ENCODE data around the gene TMEM145.
A peak's percentile ranks its signal among the peaks of the same experiment; 100 is the strongest.

DNA sequence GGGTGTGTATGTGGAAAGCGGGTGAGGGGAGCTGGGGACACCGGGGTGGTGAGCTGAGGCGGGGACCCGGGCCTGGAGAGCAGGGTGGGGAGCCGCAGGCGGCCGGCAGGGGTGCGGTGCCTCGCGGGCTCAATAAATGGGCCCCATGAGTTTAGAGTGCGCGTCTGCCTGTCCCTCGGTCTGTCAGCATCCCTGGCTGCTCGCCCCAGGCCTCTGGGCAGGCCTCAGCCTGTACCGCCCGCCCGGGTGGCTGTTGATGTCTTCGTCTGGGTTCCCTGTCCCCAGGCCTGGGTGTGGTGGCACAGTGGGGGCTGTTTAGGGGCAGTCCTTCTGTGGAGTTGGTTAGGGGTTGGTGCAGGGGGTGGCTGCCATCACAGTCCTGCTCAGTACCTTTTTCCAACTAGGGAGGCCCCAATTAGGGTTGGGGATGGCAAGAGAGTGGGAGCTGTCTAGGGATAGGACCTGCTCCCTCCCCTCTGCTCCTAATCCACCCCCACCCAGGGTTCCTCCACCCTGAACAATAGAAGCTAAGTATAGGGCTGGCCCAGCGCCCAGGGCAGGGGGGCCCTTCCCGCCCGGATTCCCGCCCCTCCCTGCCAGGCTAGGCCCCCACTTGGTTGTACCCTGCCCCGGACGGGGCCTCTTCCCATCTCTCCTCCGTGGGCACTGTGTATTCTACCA, 31.8 kb upstream of the TMEM145 start:
- TF ChIP-seq, protein P1, sequence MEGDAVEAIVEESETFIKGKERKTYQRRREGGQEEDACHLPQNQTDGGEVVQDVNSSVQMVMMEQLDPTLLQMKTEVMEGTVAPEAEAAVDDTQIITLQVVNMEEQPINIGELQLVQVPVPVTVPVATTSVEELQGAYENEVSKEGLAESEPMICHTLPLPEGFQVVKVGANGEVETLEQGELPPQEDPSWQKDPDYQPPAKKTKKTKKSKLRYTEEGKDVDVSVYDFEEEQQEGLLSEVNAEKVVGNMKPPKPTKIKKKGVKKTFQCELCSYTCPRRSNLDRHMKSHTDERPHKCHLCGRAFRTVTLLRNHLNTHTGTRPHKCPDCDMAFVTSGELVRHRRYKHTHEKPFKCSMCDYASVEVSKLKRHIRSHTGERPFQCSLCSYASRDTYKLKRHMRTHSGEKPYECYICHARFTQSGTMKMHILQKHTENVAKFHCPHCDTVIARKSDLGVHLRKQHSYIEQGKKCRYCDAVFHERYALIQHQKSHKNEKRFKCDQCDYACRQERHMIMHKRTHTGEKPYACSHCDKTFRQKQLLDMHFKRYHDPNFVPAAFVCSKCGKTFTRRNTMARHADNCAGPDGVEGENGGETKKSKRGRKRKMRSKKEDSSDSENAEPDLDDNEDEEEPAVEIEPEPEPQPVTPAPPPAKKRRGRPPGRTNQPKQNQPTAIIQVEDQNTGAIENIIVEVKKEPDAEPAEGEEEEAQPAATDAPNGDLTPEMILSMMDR (IDR thresholded peaks at IDR 0.05), result peak in 1 of 4 experiments; percentile 21
- TF ChIP-seq POLR2A (IDR thresholded peaks at IDR 0.05), result peak in 1 of 2 donors; percentile 26

Data from uterus (tissue), 2 donors.